Kidney capillary endothelial cell (primary cell): ENCODE results near the gene PLEKHA6.
"Not testable (repeated sequence)": the region's sequence is repeated elsewhere in the genome, so short reads cannot be mapped to it uniquely, and the experiment has no call there.

Source experiments
- DNase-seq: peaks from one replicate; pipeline ENCODE4 v3.0.0-alpha.2; 2018; ENCODE audit warnings: low spot score

The PLEKHA6 gene

GRCh38 chr1:204337583-204337982, 22.1 kb downstream of the PLEKHA6 start:
- DNase-seq: no peak

GRCh38 chr1:204337036-204337429, 22.7 kb downstream of the PLEKHA6 start:
- no peak for DNase-seq

- no peak for DNase-seq
These were observed 23.2 kb downstream of the PLEKHA6 start for GRCh38 chr1:204336421-204337035.

- DNase-seq: no peak
These were observed 24.2 kb downstream of the PLEKHA6 start for GRCh38 chr1:204335533-204335932.

- DNase-seq: no peak
These were observed 24.6 kb downstream of the PLEKHA6 start for GRCh38 chr1:204335085-204335484.

- no peak for DNase-seq
These were observed 25.3 kb downstream of the PLEKHA6 start for GRCh38 chr1:204334455-204334854.

GRCh38 chr1:204333427-204333826, 26.3 kb downstream of the PLEKHA6 start:
- no peak for DNase-seq

- DNase-seq: no peak
These were observed 27.8 kb downstream of the PLEKHA6 start for GRCh38 chr1:204331847-204332487.

GRCh38 chr1:204331275-204331674, 28.5 kb downstream of the PLEKHA6 start:
- DNase-seq: no peak

- not testable (repeated sequence) for DNase-seq
These were observed 31.9 kb downstream of the PLEKHA6 start for GRCh38 chr1:204327870-204328269.

- no peak for DNase-seq
These were observed 32.4 kb downstream of the PLEKHA6 start for GRCh38 chr1:204327359-204327758.

- DNase-seq: no peak
These were observed 32.9 kb downstream of the PLEKHA6 start for GRCh38 chr1:204326771-204327300.

GRCh38 chr1:204325944-204326343, 33.8 kb downstream of the PLEKHA6 start:
- no peak for DNase-seq

GRCh38 chr1:204323887-204324286, 35.8 kb downstream of the PLEKHA6 start:
- peak; percentile 6 for DNase-seq

GRCh38 chr1:204322339-204322868, 37.3 kb downstream of the PLEKHA6 start:
- DNase-seq: no peak

- DNase-seq: no peak
These were observed 38.1 kb downstream of the PLEKHA6 start for GRCh38 chr1:204321665-204322064.

- no peak for DNase-seq
These were observed 38.7 kb downstream of the PLEKHA6 start for GRCh38 chr1:204321051-204321450.

GRCh38 chr1:204320382-204320804, 39.3 kb downstream of the PLEKHA6 start:
- no peak for DNase-seq

- no peak for DNase-seq
These were observed 40.3 kb downstream of the PLEKHA6 start for GRCh38 chr1:204319462-204319861.

- DNase-seq: no peak
These were observed 40.7 kb downstream of the PLEKHA6 start for GRCh38 chr1:204319027-204319426.

GRCh38 chr1:204318324-204318723, 41.4 kb downstream of the PLEKHA6 start:
- DNase-seq: no peak

GRCh38 chr1:204317170-204317569, 42.6 kb downstream of the PLEKHA6 start:
- no peak for DNase-seq

GRCh38 chr1:204316164-204316563, 43.6 kb downstream of the PLEKHA6 start:
- DNase-seq: no peak
